SU-DHL-6 (cell line): Measurements from ENCODE around the gene PRSS2.

Source experiments
- EZH2phosphoT487 ChIP-seq: fragments of 200-600 bp; sonication (generic), shearing (Covaris generic); conservative IDR thresholded peaks from 2 replicates; pipeline ENCODE4 v1.6.1; 2018; ENCODE audit warnings: mild to moderate bottlenecking, antibody characterized with exemption, low read length, moderate library complexity, mixed read lengths
- TF ChIP-seq, protein P1 (sequence below): fragments of 200-600 bp; sonication (generic); IDR thresholded peaks from one replicate; pipeline ENCODE4 v1.5.1; 2017; ENCODE audit warnings: antibody characterized with exemption, mild to moderate bottlenecking, low read length, moderate library complexity; ENCODE audit not compliant: insufficient read depth, poor library complexity, severe bottlenecking

DNA sequence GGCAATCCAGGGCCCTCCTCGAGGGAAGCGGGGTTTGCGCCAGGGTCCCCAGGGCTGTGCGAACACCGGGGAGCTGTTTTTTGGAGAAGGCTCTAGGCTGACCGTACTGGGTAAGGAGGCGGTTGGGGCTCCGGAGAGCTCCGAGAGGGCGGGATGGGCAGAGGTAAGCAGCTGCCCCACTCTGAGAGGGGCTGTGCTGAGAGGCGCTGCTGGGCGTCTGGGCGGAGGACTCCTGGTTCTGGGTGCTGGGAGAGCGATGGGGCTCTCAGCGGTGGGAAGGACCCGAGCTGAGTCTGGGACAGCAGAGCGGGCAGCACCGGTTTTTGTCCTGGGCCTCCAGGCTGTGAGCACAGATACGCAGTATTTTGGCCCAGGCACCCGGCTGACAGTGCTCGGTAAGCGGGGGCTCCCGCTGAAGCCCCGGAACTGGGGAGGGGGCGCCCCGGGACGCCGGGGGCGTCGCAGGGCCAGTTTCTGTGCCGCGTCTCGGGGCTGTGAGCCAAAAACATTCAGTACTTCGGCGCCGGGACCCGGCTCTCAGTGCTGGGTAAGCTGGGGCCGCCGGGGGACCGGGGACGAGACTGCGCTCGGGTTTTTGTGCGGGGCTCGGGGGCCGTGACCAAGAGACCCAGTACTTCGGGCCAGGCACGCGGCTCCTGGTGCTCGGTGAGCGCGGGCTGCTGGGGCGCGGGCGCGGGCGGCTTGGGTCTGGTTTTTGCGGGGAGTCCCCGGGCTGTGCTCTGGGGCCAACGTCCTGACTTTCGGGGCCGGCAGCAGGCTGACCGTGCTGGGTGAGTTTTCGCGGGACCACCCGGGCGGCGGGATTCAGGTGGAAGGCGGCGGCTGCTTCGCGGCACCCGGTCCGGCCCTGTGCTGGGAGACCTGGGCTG, 26.0 kb downstream of the PRSS2 start:
- TF ChIP-seq, protein P1, sequence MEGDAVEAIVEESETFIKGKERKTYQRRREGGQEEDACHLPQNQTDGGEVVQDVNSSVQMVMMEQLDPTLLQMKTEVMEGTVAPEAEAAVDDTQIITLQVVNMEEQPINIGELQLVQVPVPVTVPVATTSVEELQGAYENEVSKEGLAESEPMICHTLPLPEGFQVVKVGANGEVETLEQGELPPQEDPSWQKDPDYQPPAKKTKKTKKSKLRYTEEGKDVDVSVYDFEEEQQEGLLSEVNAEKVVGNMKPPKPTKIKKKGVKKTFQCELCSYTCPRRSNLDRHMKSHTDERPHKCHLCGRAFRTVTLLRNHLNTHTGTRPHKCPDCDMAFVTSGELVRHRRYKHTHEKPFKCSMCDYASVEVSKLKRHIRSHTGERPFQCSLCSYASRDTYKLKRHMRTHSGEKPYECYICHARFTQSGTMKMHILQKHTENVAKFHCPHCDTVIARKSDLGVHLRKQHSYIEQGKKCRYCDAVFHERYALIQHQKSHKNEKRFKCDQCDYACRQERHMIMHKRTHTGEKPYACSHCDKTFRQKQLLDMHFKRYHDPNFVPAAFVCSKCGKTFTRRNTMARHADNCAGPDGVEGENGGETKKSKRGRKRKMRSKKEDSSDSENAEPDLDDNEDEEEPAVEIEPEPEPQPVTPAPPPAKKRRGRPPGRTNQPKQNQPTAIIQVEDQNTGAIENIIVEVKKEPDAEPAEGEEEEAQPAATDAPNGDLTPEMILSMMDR, result no peak
- peak; percentile 73; the same call in 1 of the 2 replicates for TF ChIP-seq EZH2phosphoT487
